HG02884 (cell line): ENCODE results near the gene GTF3C1.
"Not testable (repeated sequence)": the region's sequence is repeated elsewhere in the genome, so short reads cannot be mapped to it uniquely, and the experiment has no call there.

Experiments used
- ATAC-seq: cut with Tn5 transposase; IDR thresholded peaks from one replicate; pipeline ENCODE4 v1.9.1; 2021; ENCODE audit warnings: mild to moderate bottlenecking, moderate library complexity; ENCODE audit not compliant: unreplicated experiment

GTF3C1 gene

DNA sequence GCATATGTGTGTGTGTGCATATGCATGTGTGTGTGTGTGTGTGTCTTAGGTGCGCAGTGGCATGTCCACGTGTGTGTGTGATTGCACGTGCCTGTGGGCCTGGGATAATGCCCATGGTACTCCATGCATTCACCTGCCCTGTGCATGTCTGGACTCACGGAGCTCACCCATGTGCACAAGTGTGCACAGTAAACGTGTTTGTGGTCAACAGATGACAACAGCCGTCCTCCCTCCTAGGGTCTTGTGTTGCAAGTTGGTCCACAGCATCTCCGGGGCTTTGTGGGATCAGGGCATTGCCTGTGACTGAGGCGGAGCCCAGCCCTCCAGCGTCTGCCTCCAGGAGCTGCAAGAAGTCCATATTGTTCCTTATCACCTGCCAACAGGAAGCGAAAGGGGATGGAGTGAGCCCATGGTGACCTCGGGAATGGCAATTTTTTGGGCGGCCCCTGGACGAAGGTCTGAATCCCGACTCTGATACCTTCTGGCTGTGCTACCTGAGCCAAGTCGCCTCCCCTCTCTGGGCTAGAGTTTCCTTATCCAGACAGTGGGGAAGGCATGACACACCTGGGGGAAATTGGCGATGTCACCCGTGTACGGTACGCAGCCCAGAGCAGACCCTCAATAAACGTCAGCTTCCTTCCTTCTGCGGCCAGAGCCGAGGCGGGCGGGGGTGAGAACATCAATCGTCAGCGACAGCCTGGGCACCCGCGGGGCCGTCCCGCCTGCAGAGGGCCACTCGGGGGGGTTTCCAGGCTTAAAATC lies 100.1 kb downstream of the GTF3C1 start:
- ATAC-seq = no peak

GRCh38 chr16:27448532-27449433 lies 100.9 kb downstream of the GTF3C1 start:
- no peak for ATAC-seq

DNA sequence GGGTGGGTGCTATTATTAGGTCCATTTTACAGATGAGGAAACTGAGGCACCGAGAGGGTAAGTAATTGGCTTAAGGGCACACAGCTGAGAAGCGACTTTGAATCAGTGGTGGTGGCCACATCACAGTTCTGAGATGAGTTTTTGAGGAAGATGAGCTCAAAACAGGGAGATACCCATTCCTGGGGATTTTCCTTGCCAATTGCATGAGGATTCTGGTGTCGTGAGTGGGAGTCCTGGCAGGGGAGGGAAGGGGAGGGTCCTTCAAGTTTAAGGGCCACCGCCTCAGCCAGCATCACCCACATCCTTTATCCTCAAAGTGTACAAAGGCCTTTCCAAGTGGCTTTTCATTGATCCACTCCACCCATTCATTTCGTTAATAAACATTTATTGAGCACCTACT lies 102.4 kb downstream of the GTF3C1 start:
- no peak for ATAC-seq

DNA sequence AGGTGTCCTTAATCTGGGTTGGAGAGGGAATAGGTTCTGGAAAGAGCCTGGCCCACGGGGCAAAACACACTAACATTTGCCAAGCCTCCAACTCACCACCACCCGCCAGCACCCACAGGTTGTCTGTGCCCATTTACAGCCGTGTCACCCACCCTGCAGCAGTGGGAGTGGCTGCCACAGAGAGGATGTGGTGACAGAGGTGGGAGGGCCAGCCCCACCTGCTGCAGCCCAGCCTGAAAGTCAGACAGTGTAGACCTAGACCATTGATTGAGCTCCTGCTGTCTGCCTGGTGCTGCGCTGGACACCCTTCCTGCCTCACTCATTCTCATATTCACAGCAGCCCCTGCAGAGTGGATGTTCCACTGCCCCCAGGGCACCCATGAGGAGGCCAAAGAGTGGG lies 103.0 kb downstream of the GTF3C1 start:
- ATAC-seq = no peak

- no peak for ATAC-seq
Measured at GRCh38 chr16:27445502-27446175, 104.1 kb downstream of the GTF3C1 start.

GRCh38 chr16:27444470-27444869 lies 105.2 kb downstream of the GTF3C1 start:
- ATAC-seq = no peak

- ATAC-seq = no peak
Measured at GRCh38 chr16:27444015-27444414, 105.7 kb downstream of the GTF3C1 start.

GRCh38 chr16:27441998-27442397 lies 107.7 kb downstream of the GTF3C1 start:
- ATAC-seq = no peak

- no peak for ATAC-seq
Measured at GRCh38 chr16:27441276-27441675, 108.4 kb downstream of the GTF3C1 start.

GRCh38 chr16:27439271-27440018 lies 110.3 kb downstream of the GTF3C1 start:
- no peak for ATAC-seq

DNA sequence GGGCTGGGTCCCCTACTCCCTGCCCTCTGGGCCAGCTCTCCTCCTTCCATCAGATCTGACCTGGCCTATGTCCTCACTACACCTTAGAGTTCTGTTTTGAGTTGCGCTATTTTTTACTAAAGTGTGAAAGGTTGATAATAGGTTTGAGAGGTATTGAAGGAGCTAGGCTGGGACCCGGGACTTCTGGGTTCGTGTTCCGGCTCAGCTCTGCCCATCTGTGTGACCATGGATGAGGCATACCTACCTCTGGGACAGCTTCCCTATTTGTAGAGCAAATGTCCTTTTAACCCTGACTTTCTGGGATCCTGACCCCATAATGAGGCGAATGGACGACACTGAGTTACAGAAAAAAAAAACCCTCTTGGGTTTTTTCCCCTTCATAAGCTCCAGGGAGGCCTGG lies 111.8 kb downstream of the GTF3C1 start:
- no peak for ATAC-seq

DNA sequence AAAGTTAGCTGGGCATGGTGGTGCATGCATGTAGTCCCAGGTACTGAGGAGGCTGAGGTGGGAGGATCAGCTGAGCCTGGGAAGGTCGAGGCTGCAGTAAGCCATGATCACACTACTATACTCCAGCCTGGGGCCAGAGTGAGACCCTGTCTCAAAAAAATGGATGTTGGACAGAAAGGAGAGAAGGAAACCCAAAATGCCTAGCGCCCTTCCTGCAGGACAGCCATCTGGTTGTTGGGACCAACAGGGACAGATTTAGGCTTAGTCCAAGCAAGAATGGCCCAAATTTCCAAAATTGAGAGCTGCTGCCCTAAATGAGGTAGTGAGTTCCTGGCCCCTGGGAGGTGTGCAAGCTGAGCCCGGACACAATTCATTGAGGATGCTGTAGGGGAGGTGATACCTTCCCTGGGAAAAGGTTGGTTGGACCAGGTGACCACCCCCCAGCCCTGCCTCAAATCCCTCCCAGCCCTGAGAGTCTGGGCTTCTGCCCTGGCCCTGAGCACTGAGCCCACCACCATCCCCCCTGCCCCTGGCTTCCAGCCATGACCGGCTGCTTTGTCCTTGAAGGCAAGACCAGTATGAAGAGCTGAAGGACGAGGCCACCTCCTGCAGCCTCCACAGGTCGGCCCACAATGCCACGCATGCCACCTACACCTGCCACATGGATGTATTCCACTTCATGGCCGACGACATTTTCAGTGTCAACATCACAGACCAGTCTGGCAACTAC lies 112.6 kb downstream of the GTF3C1 start:
- no peak for ATAC-seq

DNA sequence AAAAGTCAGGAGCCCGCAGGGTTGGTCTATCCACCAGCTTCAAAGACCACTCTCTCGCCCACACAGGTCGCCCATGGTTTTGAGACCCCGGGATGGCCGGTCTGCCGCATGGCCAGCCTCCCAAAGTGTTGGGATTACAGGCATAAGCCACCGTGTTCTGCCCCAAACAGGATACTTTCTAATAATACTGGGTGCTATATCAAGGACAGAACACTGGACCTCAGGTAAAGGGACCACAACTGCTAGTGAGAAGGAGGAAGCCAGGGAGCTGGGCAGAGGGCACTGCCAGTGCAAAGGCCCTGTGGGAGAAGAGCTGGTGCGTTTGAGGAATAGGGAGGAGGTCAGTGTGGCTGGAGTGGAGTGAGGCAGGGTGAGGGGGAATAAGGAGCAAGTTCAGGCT lies 113.6 kb downstream of the GTF3C1 start:
- no peak for ATAC-seq

DNA sequence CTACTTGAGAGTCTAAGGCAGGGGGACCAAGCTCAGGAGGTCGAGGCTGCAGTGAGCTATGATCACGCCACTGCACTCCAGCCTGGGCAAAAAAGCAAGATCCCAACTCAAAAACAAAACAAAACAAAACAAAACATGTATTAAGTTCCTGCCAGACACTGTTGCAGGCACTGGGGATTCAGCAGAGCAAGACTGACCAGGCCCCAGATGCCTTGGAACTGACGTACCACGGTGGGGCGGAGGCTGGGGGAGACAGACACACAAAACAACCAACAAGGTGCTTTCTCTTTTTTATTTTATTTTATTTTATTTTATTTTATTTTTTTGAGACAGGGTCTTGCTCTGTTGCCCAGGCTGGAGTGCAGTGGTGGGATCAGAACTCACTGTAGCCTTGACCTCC lies 114.6 kb downstream of the GTF3C1 start:
- ATAC-seq = not testable (repeated sequence)

DNA sequence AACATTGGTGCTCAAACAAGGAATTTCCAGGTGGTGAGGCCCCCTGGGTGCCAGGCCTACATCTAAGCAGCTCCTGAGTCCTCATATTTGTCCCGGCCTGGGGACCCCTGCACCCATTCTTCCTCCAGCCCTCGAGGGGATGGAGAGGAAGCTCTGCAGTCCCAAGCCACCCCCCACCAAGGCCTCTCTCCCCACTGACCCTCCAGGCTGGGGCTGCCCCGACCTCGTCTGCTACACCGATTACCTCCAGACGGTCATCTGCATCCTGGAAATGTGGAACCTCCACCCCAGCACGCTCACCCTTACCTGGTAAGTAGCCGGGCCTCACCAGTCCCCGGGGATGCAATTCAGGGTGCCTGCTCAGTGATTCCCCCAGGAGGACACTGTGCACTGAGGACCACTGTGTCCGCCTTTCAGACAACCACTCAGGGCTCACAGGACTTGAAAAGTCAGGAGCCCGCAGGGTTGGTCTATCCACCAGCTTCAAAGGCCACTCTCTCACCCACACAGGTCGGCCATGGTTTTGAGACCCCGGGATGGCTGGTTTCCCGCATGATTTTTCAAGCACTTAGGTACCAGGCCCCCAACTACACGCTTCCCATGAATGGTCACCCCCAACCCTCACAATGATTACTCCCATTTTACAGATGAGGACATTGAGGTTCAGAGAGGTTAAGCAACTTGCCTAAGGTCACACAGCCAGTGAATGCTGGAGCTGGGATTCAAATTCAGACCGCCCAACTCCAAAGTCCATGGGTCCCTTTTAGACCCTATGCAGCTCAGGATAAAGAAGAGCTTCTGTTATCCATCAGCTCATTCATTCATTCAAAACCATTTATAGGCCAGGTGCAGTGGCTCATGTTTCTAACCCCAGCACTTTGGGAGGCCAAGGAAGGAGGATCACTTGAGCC lies 115.3 kb downstream of the GTF3C1 start:
- no peak for ATAC-seq

DNA sequence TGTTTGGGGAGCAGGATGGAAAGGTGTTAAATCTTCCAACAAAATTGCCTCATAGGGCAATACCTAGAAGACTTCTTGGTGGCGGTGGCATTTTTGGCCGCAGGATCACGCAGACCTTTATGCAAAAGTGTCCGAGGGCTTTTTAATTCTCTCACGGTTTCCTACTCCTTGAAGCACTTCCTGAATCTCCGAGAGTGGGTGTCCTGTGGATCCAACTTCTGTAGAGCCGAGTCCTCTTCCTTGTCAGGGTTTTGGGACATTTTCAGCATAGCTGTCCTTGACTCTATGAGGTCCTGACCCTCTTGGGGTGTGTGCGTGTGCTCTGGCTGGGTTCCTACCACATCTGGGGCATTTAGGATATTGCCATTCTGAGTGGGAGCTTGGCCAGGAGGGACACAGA lies 116.1 kb downstream of the GTF3C1 start:
- ATAC-seq = no peak

- ATAC-seq = not testable (repeated sequence)
Measured at GRCh38 chr16:27433191-27433590, 116.5 kb downstream of the GTF3C1 start.

DNA sequence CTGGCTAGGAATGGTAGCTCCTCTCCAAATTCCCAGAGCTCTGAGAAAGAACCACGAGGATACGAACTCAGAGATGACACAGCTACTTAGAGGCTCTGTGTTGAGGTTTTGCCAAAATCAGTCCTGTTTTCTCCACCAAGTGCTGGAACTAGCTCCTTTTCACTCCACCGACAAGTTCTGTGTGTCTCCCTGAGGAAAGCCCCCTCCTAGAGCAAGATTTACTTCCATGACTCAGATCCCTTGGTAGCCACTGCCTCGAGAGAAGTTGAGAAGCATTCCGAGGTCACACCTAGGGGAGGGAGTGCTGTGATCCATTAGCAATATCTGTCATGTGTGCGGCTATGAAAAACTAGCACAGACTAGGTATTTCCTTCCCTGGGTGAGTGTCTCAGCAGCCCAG lies 117.2 kb downstream of the GTF3C1 start:
- ATAC-seq = no peak
